CD4-positive, alpha-beta T cell treated with Interleukin-1 beta for 1 hour (primary cell): ENCODE data around the gene ARHGEF16.
A peak's percentile ranks its signal among the peaks of the same experiment; 100 is the strongest.

Experiments
- DNase-seq, 2 donors: peaks; one replicate each; pipeline ENCODE4 v3.0.0-alpha.2; 2020 to 2022

Gene ARHGEF16

GRCh38 chr1:3483801-3484444 is 29.5 kb downstream of the ARHGEF16 start:
- DNase-seq, result peak; percentile 13 to 19

GRCh38 chr1:3485016-3485415 is 30.6 kb downstream of the ARHGEF16 start:
- no peak for DNase-seq

- DNase-seq, result no peak
These were observed 34.0 kb downstream of the ARHGEF16 start for GRCh38 chr1:3488432-3488831.

GRCh38 chr1:3490046-3490745 is 35.7 kb downstream of the ARHGEF16 start:
- DNase-seq, result no peak

GRCh38 chr1:3491291-3492246 is 37.1 kb downstream of the ARHGEF16 start:
- peak; percentile 82 to 83 for DNase-seq

- no peak for DNase-seq
These were observed 38.2 kb downstream of the ARHGEF16 start for GRCh38 chr1:3492545-3493246.

- DNase-seq, result no peak
These were observed 40.1 kb downstream of the ARHGEF16 start for GRCh38 chr1:3494321-3495308.

GRCh38 chr1:3495776-3496745 is 41.6 kb downstream of the ARHGEF16 start:
- DNase-seq, result no peak

GRCh38 chr1:3496916-3497315 is 42.5 kb downstream of the ARHGEF16 start:
- DNase-seq, result no peak

GRCh38 chr1:3497521-3497920 is 43.1 kb downstream of the ARHGEF16 start:
- DNase-seq, result no peak

GRCh38 chr1:3498246-3498930 is 43.9 kb downstream of the ARHGEF16 start:
- DNase-seq, result no peak

- no peak for DNase-seq
These were observed 44.5 kb downstream of the ARHGEF16 start for GRCh38 chr1:3498986-3499385.

- DNase-seq, result no peak
These were observed 45.1 kb downstream of the ARHGEF16 start for GRCh38 chr1:3499611-3500010.

- DNase-seq, result no peak
These were observed 45.9 kb downstream of the ARHGEF16 start for GRCh38 chr1:3500265-3500835.

GRCh38 chr1:3501437-3501836 is 47.0 kb downstream of the ARHGEF16 start:
- no peak for DNase-seq

GRCh38 chr1:3501856-3502640 is 47.6 kb downstream of the ARHGEF16 start:
- no peak for DNase-seq

- no peak for DNase-seq
These were observed 48.4 kb downstream of the ARHGEF16 start for GRCh38 chr1:3502641-3503524.
